ENCODE measurements around the gene LRRC56. TPM values are rescaled to one million over a fixed set of nuclear protein-coding genes. Genes with fewer than 3 reads are reported as not detected.

Gene LRRC56
- total RNA-seq, 4 donors from 2014 or later: 1.5 to 2.7 (median 1.8) TPM

- intact Hi-C loops (cut with DNase I; ENCODE audit: low total_unique reads): no loop called here
- no peak for DNase-seq (ENCODE audit: low spot score in 2 of 2)
- 79 to 84% methylated on average over 23 to 27 of the region's 27 CpGs for WGBS, 2 donors
- TF ChIP-seq POLR2A (IDR thresholded peaks at IDR 0.05) (no peak), CTCF (IDR thresholded peaks at IDR 0.05) (no peak)
- no peak overlapping the region for H3K4me3 ChIP-seq (ENCODE audit: low read depth, poor library complexity, severe bottlenecking)
These were observed 16.0 kb downstream of the LRRC56 start for GRCh38 chr11:553083-553987.

- intact Hi-C loops (cut with DNase I; ENCODE audit: low total_unique reads): loop anchor here (2.0 kb wide), 1 partner anchor 171 kb away; no protein-coding TSS in a partner anchor
- no peak for DNase-seq (ENCODE audit: low spot score in 2 of 2)
- 65 to 67% methylated on average over 2 to 10 of the region's 11 CpGs for WGBS, 2 donors
- H3K4me3 ChIP-seq (ENCODE audit: low read depth, poor library complexity, severe bottlenecking): no peak overlapping the region
- TF ChIP-seq CTCF (IDR thresholded peaks at IDR 0.05) (no peak), POLR2A (IDR thresholded peaks at IDR 0.05) (no peak)
These were observed 16.6 kb downstream of the LRRC56 start for GRCh38 chr11:553988-554340.

- WGBS, 2 donors: 22 to 24% methylated on average over 8 to 9 of the region's 60 CpGs
- no peak for DNase-seq (ENCODE audit: low spot score in 2 of 2)
- intact Hi-C loops (cut with DNase I; ENCODE audit: low total_unique reads): loop anchor here (2.0 kb wide), 1 partner anchor 170 kb away; no protein-coding TSS in a partner anchor
- no peak overlapping the region for H3K4me3 ChIP-seq (ENCODE audit: low read depth, poor library complexity, severe bottlenecking)
- TF ChIP-seq POLR2A (IDR thresholded peaks at IDR 0.05): no peak
- no peak for TF ChIP-seq CTCF (IDR thresholded peaks at IDR 0.05)
These were observed 17.3 kb downstream of the LRRC56 start for GRCh38 chr11:554428-555226.

GRCh38 chr11:555227-555779, 18.0 kb downstream of the LRRC56 start:
- DNase-seq (ENCODE audit: low spot score in 2 of 2): no peak
- WGBS, 2 donors: 0% methylated on average over 24 to 32 of the region's 57 CpGs
- TF ChIP-seq POLR2A (IDR thresholded peaks at IDR 0.05) (no peak), CTCF (IDR thresholded peaks at IDR 0.05) (no peak)
- intact Hi-C loops (cut with DNase I; ENCODE audit: low total_unique reads): loop anchor here (2.0 kb wide), 1 partner anchor 169 kb away; no protein-coding TSS in a partner anchor
- H3K4me3 ChIP-seq (ENCODE audit: low read depth, poor library complexity, severe bottlenecking): no peak overlapping the region

- no peak for DNase-seq (ENCODE audit: low spot score in 2 of 2)
- WGBS, 2 donors: 14 to 20% methylated on average over 33 to 44 of the region's 104 CpGs
- H3K4me3 ChIP-seq (ENCODE audit: low read depth, poor library complexity, severe bottlenecking): no peak overlapping the region
- intact Hi-C loops (cut with DNase I; ENCODE audit: low total_unique reads): loop anchor here (2.0 kb wide), 1 partner anchor 169 kb away; no protein-coding TSS in a partner anchor
- no peak for TF ChIP-seq POLR2A (IDR thresholded peaks at IDR 0.05)
- TF ChIP-seq CTCF (IDR thresholded peaks at IDR 0.05): no peak
These were observed 18.7 kb downstream of the LRRC56 start for GRCh38 chr11:555780-556661.

All from lower leg skin (tissue), 4 donors.